H1 (cell line): ENCODE measurements around the gene ACAP2. TPM values are rescaled to one million over a fixed set of nuclear protein-coding genes. Genes with fewer than 3 reads are reported as not detected.

ENCODE experiments used
- BACH1 ChIP-seq: IDR thresholded peaks from 2 replicates; pipeline ENCODE4 v1.6.1; 2012; ENCODE audit warnings: low read length, improper control_type of control experiment
- BCL11A ChIP-seq, 2 experiments: IDR thresholded peaks; one replicate each; pipeline ENCODE4 v1.6.1; 2011; ENCODE audit warnings: low read depth in 2 of 2, low read length in 2 of 2, mild to moderate bottlenecking in 2 of 2
- CHD7 ChIP-seq: fragments of 300-600 bp; sonication (generic); IDR thresholded peaks from 2 replicates; pipeline ENCODE4 v1.7.1; 2012; ENCODE audit warnings: low read length, moderate library complexity, mild to moderate bottlenecking, inconsistent platforms; ENCODE audit not compliant: insufficient replicate concordance
- CREB1 ChIP-seq: IDR thresholded peaks from 2 replicates; pipeline ENCODE4 v1.6.1; 2012; ENCODE audit warnings: inconsistent platforms
- PHF8 ChIP-seq: fragments of 200-600 bp; sonication (generic); conservative IDR thresholded peaks from 2 replicates; pipeline ENCODE4 v1.7.1; 2012; ENCODE audit warnings: low read depth, mild to moderate bottlenecking, inconsistent platforms, low read length, moderate library complexity
- POLR2A ChIP-seq, 2 experiments: IDR thresholded peaks; 1 replicate in 1 of 2; 2 replicates in 1 of 2; pipeline ENCODE4 v1.6.1; 2011; ENCODE audit warnings: low read depth in 2 of 2, low read length in 2 of 2, mild to moderate bottlenecking in 2 of 2; ENCODE audit errors: control extremely low read depth in 1 of 2
- SP2 ChIP-seq: IDR thresholded peaks from 2 replicates; pipeline ENCODE4 v1.6.1; 2012; ENCODE audit warnings: mild to moderate bottlenecking, low read length, inconsistent platforms
- TAF1 ChIP-seq: IDR thresholded peaks from 2 replicates; pipeline ENCODE4 v1.6.1; 2011; ENCODE audit warnings: mild to moderate bottlenecking, low read depth, low read length
- polyA plus RNA-seq, 7 experiments: library from polyadenylated mRNA; depleted of rRNA in 3 of 7; stranded (reverse) in 5 of 7; unstranded in 2 of 7; fragments of >200 nt in 5 of 7; fragments of 200-250 nt in 2 of 7; gene quantifications; 1 replicate in 5 of 7; 2 replicates in 1 of 7; 4 replicates in 1 of 7; pipeline versions ENCODE4 v1.2.1 to v1.2.3, GENCODE V29; 2011 to 2013; ENCODE audit warnings: missing spikeins in 2 of 7, mixed read lengths in 2 of 7
- total RNA-seq: library from RNA; stranded (reverse); fragmentation: NEBNext Ultra II Directional; extraction: Animal tissue kit (Norgen Biotek cat#: 25700); gene quantifications from 2 replicates; pipeline ENCODE4 v1.2.1, GENCODE V29; 2021
- TF ChIP-seq, protein P1 (sequence below): IDR thresholded peaks from 2 replicates; pipeline ENCODE4 v1.6.1; 2012; ENCODE audit warnings: inconsistent platforms
- TF ChIP-seq, protein P2 (sequence below): IDR thresholded peaks from 2 replicates; pipeline ENCODE4 v1.6.1; 2011; ENCODE audit warnings: low read depth, mild to moderate bottlenecking, low read length; ENCODE audit not compliant: insufficient read depth

Gene ACAP2
- total and polyA plus RNA-seq, 2 of the 8 experiments (the other 6 are each of a cell fraction or from before 2014, with no cell fraction given): 7.7 to 37.3 TPM

DNA sequence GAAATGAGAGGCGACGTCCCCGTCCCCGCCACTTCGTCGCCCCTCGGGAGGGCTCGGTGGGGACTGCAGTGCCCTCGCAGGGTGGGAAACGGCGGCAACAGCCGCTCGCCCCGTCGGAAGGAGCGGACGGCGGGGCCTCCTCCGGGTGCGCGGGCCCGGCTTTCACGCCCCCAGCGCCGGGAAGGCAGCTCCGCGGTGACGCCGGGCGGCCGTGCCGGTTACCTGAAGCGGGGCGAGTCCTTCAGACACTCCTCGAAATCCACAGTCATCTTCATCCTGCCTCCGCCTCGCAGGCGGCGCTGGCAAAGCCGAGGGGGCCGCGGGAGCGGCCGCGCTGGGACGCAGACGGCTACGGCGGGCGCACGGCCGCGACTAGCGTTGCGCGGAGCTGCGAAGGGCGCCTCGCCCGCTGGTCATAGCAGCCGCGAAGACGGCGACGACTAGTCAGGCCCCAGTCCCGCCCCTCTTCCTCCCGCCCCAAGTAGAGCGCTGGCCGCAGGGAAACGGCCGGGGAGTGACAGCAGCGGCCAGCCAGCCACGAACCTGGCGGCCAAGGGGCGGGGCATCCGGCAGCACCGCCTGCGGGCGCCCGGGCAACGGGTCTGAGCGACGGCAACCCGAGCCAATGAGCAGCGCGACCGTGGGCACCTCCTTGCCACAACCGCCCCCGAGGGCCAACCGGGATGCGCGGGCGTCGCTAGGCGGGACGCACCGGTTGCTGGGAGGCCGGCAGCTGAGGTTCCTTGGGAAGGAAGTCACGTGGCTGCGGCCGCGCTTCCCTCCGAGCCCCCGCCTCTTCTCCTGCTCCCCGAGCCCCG lies at the start of gene ACAP2 (continued):
- TF ChIP-seq CHD7: no peak
- TF ChIP-seq, protein P1, sequence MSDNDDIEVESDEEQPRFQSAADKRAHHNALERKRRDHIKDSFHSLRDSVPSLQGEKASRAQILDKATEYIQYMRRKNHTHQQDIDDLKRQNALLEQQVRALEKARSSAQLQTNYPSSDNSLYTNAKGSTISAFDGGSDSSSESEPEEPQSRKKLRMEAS: peak; percentile 56
- TF ChIP-seq BCL11A (IDR thresholded peaks at IDR 0.05; ENCODE audit: low read depth in 2 of 2, low read length in 2 of 2): no peak
- TF ChIP-seq TAF1: peak; percentile 85
- TF ChIP-seq POLR2A (IDR thresholded peaks at IDR 0.05; ENCODE audit: control extremely low read depth in 1 of 2, low read depth in 2 of 2, low read length in 2 of 2): peak; percentile 64 to 85
- peak; percentile 94 for TF ChIP-seq SP2
- peak; percentile 87 for TF ChIP-seq PHF8
- TF ChIP-seq, protein P2, sequence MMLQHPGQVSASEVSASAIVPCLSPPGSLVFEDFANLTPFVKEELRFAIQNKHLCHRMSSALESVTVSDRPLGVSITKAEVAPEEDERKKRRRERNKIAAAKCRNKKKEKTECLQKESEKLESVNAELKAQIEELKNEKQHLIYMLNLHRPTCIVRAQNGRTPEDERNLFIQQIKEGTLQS: peak; percentile 63; the same call in 1 of the 2 replicates
- TF ChIP-seq CREB1: peak; percentile 91
- TF ChIP-seq BACH1: no peak
